DMS153 treated with DMSO at 0.1 percent for 48 hours (cell line): ENCODE results near the gene CDK19.

Source experiments
- DNase-seq: peaks from one replicate; lab custom pipeline; 2025; ENCODE audit not compliant: unreplicated experiment; lab: John Stamatoyannopoulos, UW

The CDK19 gene

GRCh38 chr6:110703906-110704594 lies 111.2 kb downstream of the CDK19 start:
- DNase-seq, result no peak

- no peak for DNase-seq
Observed at GRCh38 chr6:110703010-110703905, 112.0 kb downstream of the CDK19 start.

GRCh38 chr6:110699780-110700179 lies 115.5 kb downstream of the CDK19 start:
- no peak for DNase-seq

- DNase-seq, result no peak
Observed at GRCh38 chr6:110693994-110694393, 121.3 kb downstream of the CDK19 start.

- DNase-seq, result no peak
Observed at GRCh38 chr6:110693296-110693695, 122.0 kb downstream of the CDK19 start.

GRCh38 chr6:110690916-110691315 lies 124.4 kb downstream of the CDK19 start:
- no peak for DNase-seq

- DNase-seq, result no peak
Observed at GRCh38 chr6:110690106-110690654, 125.1 kb downstream of the CDK19 start.

- peak; percentile 5 for DNase-seq
Observed at GRCh38 chr6:110689275-110689935, 125.9 kb downstream of the CDK19 start.

- no peak for DNase-seq
Observed at GRCh38 chr6:110688661-110689268, 126.5 kb downstream of the CDK19 start.

- DNase-seq, result no peak
Observed at GRCh38 chr6:110687326-110687725, 127.9 kb downstream of the CDK19 start.

GRCh38 chr6:110683241-110683640 lies 132.0 kb downstream of the CDK19 start:
- DNase-seq, result no peak

GRCh38 chr6:110682460-110682853 lies 132.8 kb downstream of the CDK19 start:
- peak; percentile 94 for DNase-seq

- peak; percentile 14 for DNase-seq
Observed at GRCh38 chr6:110681543-110682459, 133.5 kb downstream of the CDK19 start.

- no peak for DNase-seq
Observed at GRCh38 chr6:110676396-110676795, 138.9 kb downstream of the CDK19 start.

- DNase-seq, result no peak
Observed at GRCh38 chr6:110674096-110674495, 141.2 kb downstream of the CDK19 start.

GRCh38 chr6:110672122-110672521 lies 143.1 kb downstream of the CDK19 start:
- DNase-seq, result no peak

GRCh38 chr6:110671447-110671846 lies 143.8 kb downstream of the CDK19 start:
- DNase-seq, result no peak

- no peak for DNase-seq
Observed at GRCh38 chr6:110665600-110665999, 149.7 kb downstream of the CDK19 start.

GRCh38 chr6:110664933-110665332 lies 150.3 kb downstream of the CDK19 start:
- no peak for DNase-seq
